ENCODE measurements around the gene TAF1D.
A peak's percentile ranks its signal among the peaks of the same experiment; 100 is the strongest.

Gene TAF1D

GRCh38 chr11:93720522-93720921 is 20.8 kb downstream of the TAF1D start:
- DNase-seq (ENCODE audit: low spot score), result no peak

- no peak for DNase-seq (ENCODE audit: low spot score)
Measured at GRCh38 chr11:93719310-93719709, 22.0 kb downstream of the TAF1D start.

- peak; percentile 78 for DNase-seq (ENCODE audit: low spot score)
Measured at GRCh38 chr11:93718057-93718563, 23.2 kb downstream of the TAF1D start.

GRCh38 chr11:93717501-93717900 is 23.8 kb downstream of the TAF1D start:
- DNase-seq (ENCODE audit: low spot score), result no peak

GRCh38 chr11:93715797-93716396 is 25.4 kb downstream of the TAF1D start:
- DNase-seq (ENCODE audit: low spot score), result no peak

GRCh38 chr11:93712678-93713077 is 28.6 kb downstream of the TAF1D start:
- no peak for DNase-seq (ENCODE audit: low spot score)

- DNase-seq (ENCODE audit: low spot score), result no peak
Measured at GRCh38 chr11:93710239-93710638, 31.1 kb downstream of the TAF1D start.

GRCh38 chr11:93704237-93704636 is 37.1 kb downstream of the TAF1D start:
- DNase-seq (ENCODE audit: low spot score), result no peak

- DNase-seq (ENCODE audit: low spot score), result no peak
Measured at GRCh38 chr11:93700830-93701229, 40.5 kb downstream of the TAF1D start.

- DNase-seq (ENCODE audit: low spot score), result no peak
Measured at GRCh38 chr11:93697611-93698010, 43.7 kb downstream of the TAF1D start.

- no peak for DNase-seq (ENCODE audit: low spot score)
Measured at GRCh38 chr11:93694557-93694956, 46.7 kb downstream of the TAF1D start.

- no peak for DNase-seq (ENCODE audit: low spot score)
Measured at GRCh38 chr11:93694109-93694508, 47.2 kb downstream of the TAF1D start.

- DNase-seq (ENCODE audit: low spot score), result no peak
Measured at GRCh38 chr11:93689240-93689639, 52.1 kb downstream of the TAF1D start.

GRCh38 chr11:93686812-93687211 is 54.5 kb downstream of the TAF1D start:
- no peak for DNase-seq (ENCODE audit: low spot score)

- no peak for DNase-seq (ENCODE audit: low spot score)
Measured at GRCh38 chr11:93686226-93686625, 55.1 kb downstream of the TAF1D start.
